ENCODE data around the gene PPP1CC. TPM values are rescaled to one million over a fixed set of nuclear protein-coding genes. Genes with fewer than 3 reads are reported as not detected.

PPP1CC gene
- total RNA-seq, 1 donor from 2014 or later, result 244 TPM

Other genes with a start within 250 kb of the PPP1CC start
- gene VPS29, start 240.8 kb downstream of the PPP1CC start, total RNA-seq, result 103 and 107 TPM in 2 replicates
- 0.28 and 0.41 TPM in 2 replicates for gene RAD9B, start 240.6 kb downstream of the PPP1CC start, total RNA-seq
- gene PPTC7, start 159.6 kb downstream of the PPP1CC start, total RNA-seq, result 41.7 and 42.4 TPM in 2 replicates
- 5.1 and 6.6 TPM in 2 replicates for gene TCTN1, start 128.8 kb downstream of the PPP1CC start, total RNA-seq
- 9.7 TPM in 2 replicates for gene HVCN1, start 53.8 kb downstream of the PPP1CC start, total RNA-seq
- gene CCDC63, start 104.1 kb upstream of the PPP1CC start, total RNA-seq, result not detected in 2 replicates
- gene MYL2, start 177.7 kb upstream of the PPP1CC start, total RNA-seq, result not detected in 2 replicates